ENCODE measurements around the gene TOB1.

Gene TOB1

GRCh38 chr17:50847566-50847965 is 18.6 kb downstream of the TOB1 start:
- H3K36me3 Mint-ChIP-seq = no peaks in the 10 kb centered on the region
- no peaks in the 10 kb centered on the region for H3K27me3 Mint-ChIP-seq

GRCh38 chr17:50845240-50846147 is 20.7 kb downstream of the TOB1 start:
- H3K9me3 Mint-ChIP-seq = no peaks in the 10 kb centered on the region
- H3K4me1 Mint-ChIP-seq = no peaks in the 10 kb centered on the region
- no peak overlapping the region for H3K4me3 Mint-ChIP-seq
- no peak overlapping the region for H3K27ac Mint-ChIP-seq
- no peaks in the 10 kb centered on the region for H3K36me3 Mint-ChIP-seq
- H3K27me3 Mint-ChIP-seq = no peaks in the 10 kb centered on the region

More at GRCh38 chr17:50847566-50847965, 18.6 kb downstream of the TOB1 start:
- Mint-ChIP-seq H3K27ac (no peak overlapping the region), H3K4me1 (peaks cover 11% of the 10 kb centered on the region), H3K4me3 (no peak overlapping the region), H3K9me3 (no peaks in the 10 kb centered on the region)

GRCh38 chr17:50844117-50844700 is 21.9 kb downstream of the TOB1 start:
- Mint-ChIP-seq H3K36me3 (no peaks in the 10 kb centered on the region), H3K4me3 (no peak overlapping the region), H3K9me3 (no peaks in the 10 kb centered on the region), H3K27me3 (no peaks in the 10 kb centered on the region), H3K4me1 (no peaks in the 10 kb centered on the region), H3K27ac (peak overlapping the region; percentile 27)

GRCh38 chr17:50843150-50843905 is 22.8 kb downstream of the TOB1 start:
- Mint-ChIP-seq H3K9me3 (no peaks in the 10 kb centered on the region), H3K27ac (no peak overlapping the region), H3K27me3 (no peaks in the 10 kb centered on the region)

GRCh38 chr17:50842506-50843149 is 23.5 kb downstream of the TOB1 start:
- H3K4me1 Mint-ChIP-seq = no peaks in the 10 kb centered on the region
- H3K9me3 Mint-ChIP-seq = no peaks in the 10 kb centered on the region
- H3K27me3 Mint-ChIP-seq = no peaks in the 10 kb centered on the region
- H3K27ac Mint-ChIP-seq = no peak overlapping the region
- no peaks in the 10 kb centered on the region for H3K36me3 Mint-ChIP-seq
- H3K4me3 Mint-ChIP-seq = no peak overlapping the region

More at GRCh38 chr17:50843150-50843905, 22.8 kb downstream of the TOB1 start:
- no peaks in the 10 kb centered on the region for H3K4me1 Mint-ChIP-seq
- H3K4me3 Mint-ChIP-seq = no peak overlapping the region
- H3K36me3 Mint-ChIP-seq = no peaks in the 10 kb centered on the region

- H3K4me1 Mint-ChIP-seq = no peaks in the 10 kb centered on the region
- no peaks in the 10 kb centered on the region for H3K9me3 Mint-ChIP-seq
- H3K27ac Mint-ChIP-seq = peak overlapping the region; percentile 56
- no peaks in the 10 kb centered on the region for H3K27me3 Mint-ChIP-seq
- H3K36me3 Mint-ChIP-seq = no peaks in the 10 kb centered on the region
- no peak overlapping the region for H3K4me3 Mint-ChIP-seq
Measured at GRCh38 chr17:50841949-50842354, 24.2 kb downstream of the TOB1 start.

GRCh38 chr17:50841277-50841948 is 24.7 kb downstream of the TOB1 start:
- Mint-ChIP-seq H3K36me3 (no peaks in the 10 kb centered on the region), H3K27ac (peak overlapping the region; percentile 56), H3K27me3 (no peaks in the 10 kb centered on the region), H3K4me3 (no peak overlapping the region), H3K9me3 (no peaks in the 10 kb centered on the region), H3K4me1 (no peaks in the 10 kb centered on the region)

- H3K4me1 Mint-ChIP-seq = no peaks in the 10 kb centered on the region
- H3K36me3 Mint-ChIP-seq = no peaks in the 10 kb centered on the region
- H3K27me3 Mint-ChIP-seq = no peaks in the 10 kb centered on the region
- no peak overlapping the region for H3K4me3 Mint-ChIP-seq
- H3K27ac Mint-ChIP-seq = no peak overlapping the region
- no peaks in the 10 kb centered on the region for H3K9me3 Mint-ChIP-seq
Measured at GRCh38 chr17:50840311-50840851, 25.8 kb downstream of the TOB1 start.

GRCh38 chr17:50839591-50840310 is 26.4 kb downstream of the TOB1 start:
- Mint-ChIP-seq H3K4me1 (no peaks in the 10 kb centered on the region), H3K27ac (no peak overlapping the region), H3K9me3 (no peaks in the 10 kb centered on the region), H3K4me3 (no peak overlapping the region), H3K36me3 (no peaks in the 10 kb centered on the region), H3K27me3 (no peaks in the 10 kb centered on the region)

GRCh38 chr17:50837980-50838954 is 27.9 kb downstream of the TOB1 start:
- Mint-ChIP-seq H3K9me3 (no peaks in the 10 kb centered on the region), H3K27ac (no peak overlapping the region), H3K4me3 (no peak overlapping the region), H3K36me3 (no peaks in the 10 kb centered on the region), H3K27me3 (no peaks in the 10 kb centered on the region), H3K4me1 (no peaks in the 10 kb centered on the region)

GRCh38 chr17:50837286-50837979 is 28.7 kb downstream of the TOB1 start:
- H3K4me1 Mint-ChIP-seq = no peaks in the 10 kb centered on the region
- H3K9me3 Mint-ChIP-seq = no peaks in the 10 kb centered on the region

GRCh38 chr17:50836826-50837225 is 29.3 kb downstream of the TOB1 start:
- Mint-ChIP-seq H3K27ac (no peak overlapping the region), H3K36me3 (no peaks in the 10 kb centered on the region), H3K27me3 (no peaks in the 10 kb centered on the region), H3K4me1 (no peaks in the 10 kb centered on the region), H3K9me3 (no peaks in the 10 kb centered on the region), H3K4me3 (no peak overlapping the region)

More at GRCh38 chr17:50837286-50837979, 28.7 kb downstream of the TOB1 start:
- Mint-ChIP-seq H3K36me3 (no peaks in the 10 kb centered on the region), H3K4me3 (no peak overlapping the region), H3K27ac (no peak overlapping the region), H3K27me3 (no peaks in the 10 kb centered on the region)

All from activated naive CD4-positive, alpha-beta T cell treated with anti-CD3 and anti-CD28 coated beads, Interleukin-2, amount 50 U/mL, for 24 hours (primary cell).